ENCODE results near the gene FEM1A.

FEM1A gene

DNA sequence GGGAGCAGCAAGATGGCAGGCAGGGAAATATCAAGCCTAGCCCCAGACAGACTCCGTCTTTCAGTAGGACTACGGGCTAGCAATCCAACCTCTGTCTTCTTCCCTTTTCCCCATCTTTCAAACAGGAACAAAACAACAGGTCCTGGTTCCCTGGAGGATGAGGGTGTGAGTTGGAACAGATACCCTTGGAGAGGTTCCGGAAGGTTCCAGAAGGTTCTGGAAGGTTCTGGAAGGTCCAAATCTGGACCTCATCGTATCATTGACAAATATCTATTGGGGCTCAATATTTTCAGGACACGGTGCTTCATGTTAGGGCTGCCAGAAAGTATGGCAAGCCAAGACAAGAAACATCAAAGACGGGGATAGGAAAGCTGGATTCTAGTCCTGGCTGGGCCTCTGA is 28.5 kb upstream of the FEM1A start:
- TF ChIP-seq, protein P1, sequence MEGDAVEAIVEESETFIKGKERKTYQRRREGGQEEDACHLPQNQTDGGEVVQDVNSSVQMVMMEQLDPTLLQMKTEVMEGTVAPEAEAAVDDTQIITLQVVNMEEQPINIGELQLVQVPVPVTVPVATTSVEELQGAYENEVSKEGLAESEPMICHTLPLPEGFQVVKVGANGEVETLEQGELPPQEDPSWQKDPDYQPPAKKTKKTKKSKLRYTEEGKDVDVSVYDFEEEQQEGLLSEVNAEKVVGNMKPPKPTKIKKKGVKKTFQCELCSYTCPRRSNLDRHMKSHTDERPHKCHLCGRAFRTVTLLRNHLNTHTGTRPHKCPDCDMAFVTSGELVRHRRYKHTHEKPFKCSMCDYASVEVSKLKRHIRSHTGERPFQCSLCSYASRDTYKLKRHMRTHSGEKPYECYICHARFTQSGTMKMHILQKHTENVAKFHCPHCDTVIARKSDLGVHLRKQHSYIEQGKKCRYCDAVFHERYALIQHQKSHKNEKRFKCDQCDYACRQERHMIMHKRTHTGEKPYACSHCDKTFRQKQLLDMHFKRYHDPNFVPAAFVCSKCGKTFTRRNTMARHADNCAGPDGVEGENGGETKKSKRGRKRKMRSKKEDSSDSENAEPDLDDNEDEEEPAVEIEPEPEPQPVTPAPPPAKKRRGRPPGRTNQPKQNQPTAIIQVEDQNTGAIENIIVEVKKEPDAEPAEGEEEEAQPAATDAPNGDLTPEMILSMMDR (IDR thresholded peaks at IDR 0.05), result no peak

DNA sequence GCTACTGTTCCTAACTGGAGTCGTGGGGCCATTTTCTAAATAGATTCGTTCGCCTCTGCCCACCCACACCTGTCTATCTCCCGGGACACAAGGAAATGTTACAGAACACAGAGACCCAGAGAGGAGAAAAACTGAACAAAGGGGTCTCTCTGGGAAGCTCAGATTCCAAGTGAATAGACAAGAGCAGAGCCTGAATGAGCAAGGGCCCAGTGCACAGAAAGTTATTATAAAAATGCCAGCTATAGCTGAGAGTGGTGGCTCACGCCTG is 27.2 kb upstream of the FEM1A start:
- TF ChIP-seq, protein P1 (IDR thresholded peaks at IDR 0.05), result no peak

DNA sequence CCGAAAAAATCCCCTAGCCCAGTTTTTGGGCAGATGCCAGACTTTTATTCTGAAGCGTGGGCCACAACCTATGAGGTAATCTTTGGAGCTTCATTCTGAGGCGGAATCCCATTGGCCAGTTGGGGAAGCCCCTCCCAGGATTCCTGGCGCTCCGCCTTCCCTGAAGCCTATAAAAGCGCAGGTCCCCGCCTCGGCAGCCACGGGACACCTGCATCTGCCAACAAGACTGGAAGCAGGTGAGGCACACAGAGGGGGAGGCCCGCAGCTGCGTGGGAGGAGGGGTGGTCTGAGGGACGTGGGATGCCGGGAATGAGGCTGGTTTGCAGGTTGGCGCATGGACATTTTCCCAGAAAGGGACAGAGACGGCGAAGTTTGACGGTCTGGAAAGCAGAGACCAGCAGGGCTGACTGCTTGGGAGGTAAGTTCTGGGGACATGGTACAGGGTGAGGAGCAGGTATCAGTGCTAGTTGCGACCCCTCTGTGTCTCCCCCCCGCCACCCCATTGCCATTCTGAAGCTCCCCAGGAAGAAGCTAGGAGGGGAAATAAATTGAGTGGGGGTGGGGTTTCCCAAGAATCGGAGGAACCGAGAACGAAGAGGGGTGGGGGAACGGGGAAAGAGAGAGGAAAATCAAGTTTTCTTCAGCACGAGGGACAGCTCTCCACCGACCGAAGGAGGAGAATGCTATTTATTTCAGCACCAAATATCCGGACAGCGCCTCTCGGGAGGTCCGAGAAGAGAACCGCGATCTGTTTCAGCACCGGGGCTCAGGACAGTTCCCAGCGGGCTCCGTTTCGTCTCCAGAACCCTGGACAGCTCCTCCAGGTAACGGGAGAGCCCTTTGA is 22.4 kb upstream of the FEM1A start:
- TF ChIP-seq, protein P1 (IDR thresholded peaks at IDR 0.05), result no peak

DNA sequence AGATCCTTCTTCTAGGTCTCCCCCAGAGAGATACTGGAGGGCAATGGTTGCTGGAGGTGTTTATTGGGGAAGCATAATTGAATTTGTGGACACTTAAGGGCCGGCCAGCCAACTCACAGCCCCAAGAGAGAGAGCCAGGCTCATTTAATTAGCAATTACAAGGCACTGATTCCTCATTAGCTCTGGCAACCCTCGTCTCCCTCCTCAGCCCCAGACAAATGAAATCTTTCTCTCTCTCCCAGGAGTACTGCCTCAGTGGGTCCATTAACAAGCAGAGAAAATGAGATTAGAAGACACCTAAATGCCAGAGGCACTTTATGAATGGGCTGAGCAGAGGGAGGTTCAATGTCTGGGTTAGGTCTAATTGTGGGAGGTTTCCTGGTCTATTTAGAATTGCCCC is 19.0 kb upstream of the FEM1A start:
- TF ChIP-seq, protein P1 (IDR thresholded peaks at IDR 0.05), result no peak

DNA sequence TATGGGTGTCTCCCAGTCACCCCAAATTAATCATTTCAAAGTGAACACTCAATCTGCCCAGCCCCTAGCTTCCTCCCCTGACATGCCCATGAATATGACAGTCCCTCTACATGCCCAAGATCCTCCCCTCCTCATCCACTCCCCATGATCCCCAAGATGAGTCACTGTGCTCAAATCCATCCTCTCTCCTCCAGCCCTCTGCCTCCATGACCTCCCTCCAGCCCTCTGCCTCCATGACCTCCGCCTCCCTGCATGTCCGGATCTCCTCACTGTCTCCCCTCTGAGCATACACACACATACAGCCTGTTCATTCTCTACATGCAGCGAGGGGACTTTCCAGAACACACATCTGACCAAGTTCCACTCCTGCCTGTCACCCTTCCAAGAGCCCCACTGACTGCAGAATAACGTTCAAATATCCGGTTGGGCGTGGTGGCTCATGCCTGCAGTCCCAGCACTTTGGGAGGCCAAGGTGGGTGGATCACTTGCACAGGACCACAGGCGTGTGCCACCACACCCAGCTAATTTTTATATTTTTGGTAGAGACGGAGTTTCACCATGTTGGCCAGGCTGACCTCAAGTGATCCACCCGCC is 18.4 kb upstream of the FEM1A start:
- TF ChIP-seq, protein P1 (IDR thresholded peaks at IDR 0.05), result no peak

DNA sequence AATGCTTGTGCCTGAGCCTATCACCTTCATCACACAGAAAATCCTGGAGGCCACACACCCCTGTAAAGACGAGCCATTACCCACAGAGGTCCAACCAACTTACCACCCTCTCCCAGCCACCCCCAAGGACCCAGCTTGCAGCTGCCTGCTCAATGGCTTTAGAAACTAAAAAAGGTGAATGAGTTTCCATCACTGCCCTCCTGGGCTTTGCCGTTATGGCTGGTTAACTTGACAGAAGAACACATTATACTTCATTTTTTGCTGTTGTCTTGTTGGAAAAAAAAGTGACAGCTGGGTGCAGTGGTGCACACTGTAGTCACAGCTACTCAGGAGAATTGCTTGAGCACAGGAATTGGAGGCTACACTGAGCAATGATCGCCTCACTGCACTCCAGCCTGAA is 17.4 kb upstream of the FEM1A start:
- TF ChIP-seq, protein P1 (IDR thresholded peaks at IDR 0.05), result no peak

DNA sequence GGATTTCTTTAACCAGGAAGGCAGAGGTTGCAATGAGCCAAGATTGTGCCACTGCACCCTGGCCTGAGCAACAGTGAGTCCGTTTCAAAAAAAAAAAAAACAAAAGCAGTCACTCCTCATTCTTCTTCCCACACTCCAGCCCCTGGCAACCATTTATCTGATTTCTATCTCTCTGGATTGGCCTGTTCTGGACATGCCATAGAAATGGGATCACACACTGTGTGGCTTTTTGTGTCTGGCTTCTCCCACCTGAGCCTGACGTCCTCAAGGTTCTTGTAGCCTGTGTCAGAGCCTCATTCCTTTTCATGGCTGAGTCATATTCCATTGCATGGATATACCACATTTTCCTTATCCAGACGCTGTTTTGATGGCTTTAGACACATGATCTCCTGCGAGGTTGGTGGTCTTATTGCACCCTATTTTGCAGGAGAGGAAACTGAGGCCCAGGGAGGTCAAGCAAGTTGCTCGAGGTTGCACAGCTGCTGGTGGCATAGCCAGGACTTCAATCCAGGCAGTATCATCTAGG is 15.8 kb upstream of the FEM1A start:
- TF ChIP-seq, protein P1 (IDR thresholded peaks at IDR 0.05), result no peak
